ENCODE data around the gene OR56A1. TPM values are rescaled to one million over a fixed set of nuclear protein-coding genes. Genes with fewer than 3 reads are reported as not detected.

Gene OR56A1
- total and polyA plus RNA-seq, 8 donors: 0.18 TPM; not detected in 7

DNA sequence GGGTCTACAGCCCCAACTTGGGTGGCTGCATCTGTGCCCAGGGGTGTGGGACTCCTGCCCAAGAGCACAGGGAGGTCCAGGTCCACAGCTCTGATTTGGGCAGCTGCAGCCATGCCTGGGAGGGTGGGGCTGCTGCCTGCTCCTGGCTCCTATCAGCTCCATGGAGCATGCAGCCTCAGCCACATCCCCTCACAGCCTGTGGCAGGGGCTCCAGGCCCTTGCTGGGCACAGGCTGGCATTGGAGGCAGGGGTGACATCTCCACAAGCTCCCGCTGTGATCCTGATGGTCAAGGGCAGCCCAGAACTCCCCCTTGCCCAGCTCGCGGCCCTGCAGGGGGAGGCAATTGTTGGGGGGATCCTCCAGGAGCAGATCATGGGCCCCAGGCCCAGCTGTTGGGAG is 17.5 kb downstream of the OR56A1 start:
- TF ChIP-seq CTCF (IDR thresholded peaks at IDR 0.05): no peak
- TF ChIP-seq POLR2AphosphoS5 (IDR thresholded peaks at IDR 0.05): no peak
- no peak for TF ChIP-seq POLR2A (IDR thresholded peaks at IDR 0.05)
- TF ChIP-seq EP300 (IDR thresholded peaks at IDR 0.05): no peak
- Histone ChIP-seq H3K4me3 (no peak overlapping the region), H3K27ac (no peak overlapping the region), H3K27me3 (peaks cover 0 to 17% (median 0%) of the 10 kb centered on the region in 3 donors), H3K36me3 (no peaks in the 10 kb centered on the region), H3K9me3 (peaks cover 0 to 6% (median 0%) of the 10 kb centered on the region in 4 donors), H3K4me1 (no peaks in the 10 kb centered on the region)
- DNase-seq: no peak
- WGBS, 5 donors: 75 to 100% (median 88%) methylated on average over 2 to 3 of the region's 3 CpGs
- intact Hi-C loops (cut with DNase I; ENCODE audit: low total_unique reads): no loop called here

DNA sequence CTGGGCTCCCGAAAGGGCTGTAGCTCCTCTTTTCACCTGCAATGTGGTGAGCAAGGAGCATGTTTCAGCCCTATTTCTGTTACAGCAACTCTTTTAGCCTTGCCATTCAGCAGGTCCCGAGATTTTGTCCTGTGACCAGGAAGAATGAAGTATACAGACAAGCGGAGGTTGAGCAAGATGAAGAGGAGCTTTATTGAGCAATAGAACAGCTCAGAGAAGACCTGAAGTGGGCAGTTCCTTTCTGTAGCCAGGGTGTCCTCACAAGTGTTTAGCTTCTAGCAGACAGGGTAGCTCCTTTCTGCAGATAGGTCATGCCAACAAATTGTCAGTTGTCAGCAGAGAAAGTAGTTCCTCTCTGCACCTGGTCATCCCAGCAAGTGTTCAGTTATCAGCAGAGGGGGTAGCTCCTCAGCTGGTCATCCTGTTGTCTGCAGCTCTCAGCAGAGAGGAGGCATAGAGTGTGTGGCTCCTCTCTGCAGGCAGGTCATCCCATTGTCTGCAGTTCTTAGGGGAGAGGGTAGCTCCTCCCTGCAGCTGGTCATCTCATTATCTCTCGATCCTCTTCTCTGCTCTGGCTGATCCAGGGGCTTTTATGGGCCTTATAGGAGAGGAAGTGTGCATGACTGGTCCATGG is 18.4 kb downstream of the OR56A1 start:
- intact Hi-C loops (cut with DNase I; ENCODE audit: low total_unique reads): no loop called here

DNA sequence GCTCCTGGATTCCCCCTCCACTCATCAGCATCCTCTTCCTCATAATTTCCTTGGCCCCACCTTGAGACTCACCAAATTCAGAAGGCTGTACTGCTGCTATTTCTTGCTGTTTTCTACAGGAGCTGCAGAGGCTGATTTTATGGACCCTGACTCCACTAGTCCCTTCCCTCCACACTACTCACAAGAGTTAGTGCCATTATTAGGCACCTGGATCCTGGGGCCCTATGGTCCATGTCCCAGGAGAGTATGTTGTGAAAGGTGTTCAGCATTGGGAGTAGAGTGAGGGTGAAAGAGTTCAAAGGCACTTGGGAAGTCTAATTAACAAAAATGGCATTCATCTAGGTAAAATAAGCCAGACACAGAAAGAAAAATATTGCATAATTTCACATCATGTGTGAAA is 23.7 kb downstream of the OR56A1 start, which contains the start of gene OR56A4:
Gene OR56A4, minus strand, starts transcription at position 101 of the 400 bp plus-strand sequence. CDS start 3,954 bp downstream, outside the sequence.
- H3K36me3 ChIP-seq: no peaks in the 10 kb centered on the region
- no peaks in the 10 kb centered on the region for H3K27me3 ChIP-seq
- H3K27ac ChIP-seq: no peak within 1 kb of the TSS
- intact Hi-C loops (cut with DNase I; ENCODE audit: low total_unique reads): no loop called here
- TF ChIP-seq EP300 (IDR thresholded peaks at IDR 0.05): no peak
- TF ChIP-seq CTCF (IDR thresholded peaks at IDR 0.05): no peak
- no peak within 1 kb of the TSS for H3K4me3 ChIP-seq
- no peak for DNase-seq
- no peaks in the 10 kb centered on the region for H3K9me3 ChIP-seq
- H3K4me1 ChIP-seq: no peaks in the 10 kb centered on the region

More for the DNA sequence above, 18.4 kb downstream of the OR56A1 start:
- Histone ChIP-seq H3K4me3 (no peak overlapping the region), H3K4me1 (no peaks in the 10 kb centered on the region), H3K36me3 (no peaks in the 10 kb centered on the region), H3K27ac (no peak overlapping the region), H3K9me3 (peaks cover 0 to 5% (median 0%) of the 10 kb centered on the region in 4 donors), H3K27me3 (peaks cover 0 to 17% (median 0%) of the 10 kb centered on the region in 3 donors)
- TF ChIP-seq POLR2A (IDR thresholded peaks at IDR 0.05) (no peak), POLR2AphosphoS5 (IDR thresholded peaks at IDR 0.05) (no peak), EP300 (IDR thresholded peaks at IDR 0.05) (no peak), CTCF (IDR thresholded peaks at IDR 0.05) (no peak)
- WGBS, 5 donors: 69 to 82% (median 77%) methylated on average over 3 to 4 of the region's 4 CpGs
- no peak for DNase-seq

GRCh38 chr11:6006395-6006794 is 24.2 kb downstream of the OR56A1 start:
- no peaks in the 10 kb centered on the region for H3K4me1 ChIP-seq
- no peak for DNase-seq
- intact Hi-C loops (cut with DNase I; ENCODE audit: low total_unique reads): no loop called here
- H3K27me3 ChIP-seq: no peaks in the 10 kb centered on the region
- no peaks in the 10 kb centered on the region for H3K9me3 ChIP-seq
- no peaks in the 10 kb centered on the region for H3K36me3 ChIP-seq
- no peak overlapping the region for H3K4me3 ChIP-seq
- no peak overlapping the region for H3K27ac ChIP-seq
- TF ChIP-seq POLR2AphosphoS5 (IDR thresholded peaks at IDR 0.05) (no peak), POLR2A (IDR thresholded peaks at IDR 0.05) (no peak), EP300 (IDR thresholded peaks at IDR 0.05) (no peak), CTCF (IDR thresholded peaks at IDR 0.05) (no peak)

Measured in stomach (tissue), 9 donors.